ENCODE measurements around the gene EPN2.

GRCh38 chr17:19284005-19284959 is 47.1 kb downstream of the EPN2 start:
- TF ChIP-seq CTCF (IDR thresholded peaks at IDR 0.05) (no peak), POLR2A (IDR thresholded peaks at IDR 0.05) (no peak), POLR2AphosphoS5 (IDR thresholded peaks at IDR 0.05) (no peak)
